ENCODE measurements around the gene SLC12A9.
"Not testable (repeated sequence)": the region's sequence is repeated elsewhere in the genome, so short reads cannot be mapped to it uniquely, and the experiment has no call there.

Gene SLC12A9

GRCh38 chr7:100826514-100827329, 25.8 kb upstream of the SLC12A9 start:
- no peak for DNase-seq

- DNase-seq: no peak
These were observed 24.9 kb upstream of the SLC12A9 start, which contains the start of gene EPHB4 for GRCh38 chr7:100827330-100828226. TSS of gene EPHB4 (minus strand) at chr7:100827523. CDS start at chr7:100827030, 493 bp downstream.

GRCh38 chr7:100829150-100829716, 23.3 kb upstream of the SLC12A9 start:
- DNase-seq: no peak

GRCh38 chr7:100830396-100830795, 22.1 kb upstream of the SLC12A9 start:
- no peak for DNase-seq

GRCh38 chr7:100832281-100832633, 20.3 kb upstream of the SLC12A9 start:
- DNase-seq: no peak

- no peak for DNase-seq
These were observed 16.4 kb upstream of the SLC12A9 start for GRCh38 chr7:100835903-100836811.

GRCh38 chr7:100836812-100837098, 15.8 kb upstream of the SLC12A9 start:
- DNase-seq: no peak

- DNase-seq: peak; percentile 86 to 88
These were observed 15.2 kb upstream of the SLC12A9 start for GRCh38 chr7:100837099-100837836.

- DNase-seq: no peak
These were observed 13.2 kb upstream of the SLC12A9 start for GRCh38 chr7:100839361-100839760.

- no peak for DNase-seq
These were observed 11.9 kb upstream of the SLC12A9 start for GRCh38 chr7:100840470-100841100.

- DNase-seq: no peak
These were observed 5.2 kb upstream of the SLC12A9 start for GRCh38 chr7:100847360-100847759.

GRCh38 chr7:100854146-100854895, 1.8 kb downstream of the SLC12A9 start:
- no peak for DNase-seq

GRCh38 chr7:100854899-100855298, 2.4 kb downstream of the SLC12A9 start:
- not testable (repeated sequence) for DNase-seq

- DNase-seq: no peak
These were observed 3.0 kb downstream of the SLC12A9 start for GRCh38 chr7:100855515-100855914.

- DNase-seq: no peak
These were observed 4.4 kb downstream of the SLC12A9 start for GRCh38 chr7:100856871-100857282.

GRCh38 chr7:100859856-100860255, 7.3 kb downstream of the SLC12A9 start:
- DNase-seq: no peak

- no peak for DNase-seq
These were observed 8.4 kb downstream of the SLC12A9 start for GRCh38 chr7:100860702-100861615.

GRCh38 chr7:100861616-100861985, 9.1 kb downstream of the SLC12A9 start:
- no peak for DNase-seq

- DNase-seq: no peak
These were observed 11.0 kb downstream of the SLC12A9 start for GRCh38 chr7:100863406-100863950.
